Hematopoietic multipotent progenitor cell treated with erythropoietin and hydrocortisone succinate and interleukin-3 and kit ligand, for 8 days (in vitro differentiated cells): ENCODE measurements around the gene TMC5.
"Not testable (repeated sequence)": the region's sequence is repeated elsewhere in the genome, so short reads cannot be mapped to it uniquely, and the experiment has no call there.

Source experiments
- DNase-seq: peaks from one replicate; pipeline ENCODE4 v3.0.0-alpha.2; 2015

TMC5 gene

DNA sequence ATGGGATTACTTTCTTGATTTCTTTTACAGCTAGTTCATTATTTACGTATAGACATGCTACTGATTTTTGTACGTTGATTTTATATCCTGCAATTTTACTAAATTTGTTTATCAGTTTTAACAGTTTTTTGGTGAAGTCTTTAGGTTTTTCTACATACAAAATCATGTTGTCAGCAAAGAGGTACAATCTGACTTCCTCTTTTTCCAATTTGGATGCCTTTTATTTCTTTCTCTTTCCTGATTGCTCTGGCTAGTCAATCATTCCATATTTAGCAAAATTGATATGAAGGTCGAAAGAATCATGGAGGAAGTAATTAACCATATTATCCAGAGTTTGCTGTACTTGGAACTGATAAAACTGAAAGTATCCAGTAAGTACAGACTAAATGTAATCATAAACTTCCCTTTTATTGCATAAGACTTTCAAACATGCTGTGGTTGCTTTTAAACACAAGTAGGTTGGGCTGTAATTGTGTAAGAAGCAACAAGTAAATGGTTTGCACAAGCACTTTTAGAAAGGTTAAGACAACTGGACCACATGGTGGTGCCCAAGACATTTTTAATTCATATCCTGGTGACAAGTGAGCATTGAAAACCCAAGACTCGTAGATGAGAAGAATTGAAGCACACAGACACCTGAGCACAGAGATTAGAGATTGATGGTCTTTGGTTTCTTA is 95.8 kb downstream of the TMC5 start:
- DNase-seq = peak; percentile 49

DNA sequence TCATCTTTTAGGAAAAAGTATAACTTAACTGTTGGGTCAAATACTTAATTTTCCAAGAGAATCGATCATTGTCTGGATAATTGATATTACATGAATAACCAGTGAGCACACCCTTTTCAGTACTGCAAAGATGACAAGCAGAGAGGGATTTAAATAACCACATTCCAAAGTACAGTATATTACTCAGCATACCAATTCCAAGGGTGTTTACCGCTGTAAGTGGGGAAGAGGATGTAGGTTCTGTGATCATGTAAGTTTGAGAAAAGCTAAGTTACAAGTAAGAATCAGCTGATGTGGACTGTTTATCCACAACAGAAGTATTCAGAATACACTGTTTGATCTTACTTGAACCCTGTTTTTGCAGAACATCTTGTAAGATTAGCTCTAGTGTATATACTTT is 98.1 kb downstream of the TMC5 start:
- no peak for DNase-seq

DNA sequence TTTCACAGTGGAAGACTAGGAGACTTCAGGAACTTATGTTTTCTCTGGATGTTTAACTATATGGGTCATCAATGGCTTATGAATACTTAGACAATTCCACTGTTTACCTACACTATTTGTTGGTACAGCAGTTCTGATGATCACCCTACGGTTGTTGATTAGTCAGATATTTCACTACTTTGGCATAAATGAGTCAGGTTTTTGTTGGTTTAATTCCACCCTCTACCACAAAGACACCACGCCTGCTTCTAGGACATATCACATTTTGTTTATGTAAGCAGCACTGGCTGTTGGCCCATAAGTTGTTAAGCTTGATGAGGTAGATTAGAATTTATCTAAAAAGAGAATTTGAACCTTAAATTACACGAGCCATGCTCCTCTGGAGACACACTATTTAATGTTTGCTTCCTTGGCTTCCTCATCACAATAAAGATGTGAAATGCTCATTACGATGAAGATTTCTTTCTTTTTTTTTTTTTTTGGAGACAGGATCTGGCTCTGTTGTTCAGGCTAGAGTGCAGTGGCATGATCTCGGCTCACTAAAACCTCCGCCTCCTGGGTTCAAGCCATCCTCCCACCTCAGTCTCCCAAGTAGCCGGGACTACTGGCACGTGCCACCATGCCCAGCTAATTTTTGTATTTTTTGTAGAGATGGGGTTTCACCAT is 99.9 kb downstream of the TMC5 start:
- DNase-seq = peak; percentile 89

DNA sequence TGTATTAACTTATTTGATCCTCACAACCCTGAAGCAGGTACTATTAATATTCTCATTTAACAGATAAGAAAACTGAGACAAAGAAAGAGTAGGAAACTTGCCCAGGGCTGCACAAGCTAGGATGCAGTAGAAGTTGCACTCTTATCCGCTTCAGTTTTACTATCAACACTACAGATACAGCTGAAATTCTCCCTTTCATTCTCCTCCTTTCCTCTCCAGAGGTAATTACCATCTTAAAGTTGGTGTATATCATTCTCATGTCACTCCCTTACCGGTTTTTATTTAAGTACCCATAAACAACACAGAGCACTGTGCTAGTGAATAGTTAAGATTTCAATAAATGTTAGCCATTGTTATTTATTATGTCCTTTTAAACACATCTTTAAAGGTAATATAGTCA is 100.7 kb downstream of the TMC5 start:
- DNase-seq = no peak

DNA sequence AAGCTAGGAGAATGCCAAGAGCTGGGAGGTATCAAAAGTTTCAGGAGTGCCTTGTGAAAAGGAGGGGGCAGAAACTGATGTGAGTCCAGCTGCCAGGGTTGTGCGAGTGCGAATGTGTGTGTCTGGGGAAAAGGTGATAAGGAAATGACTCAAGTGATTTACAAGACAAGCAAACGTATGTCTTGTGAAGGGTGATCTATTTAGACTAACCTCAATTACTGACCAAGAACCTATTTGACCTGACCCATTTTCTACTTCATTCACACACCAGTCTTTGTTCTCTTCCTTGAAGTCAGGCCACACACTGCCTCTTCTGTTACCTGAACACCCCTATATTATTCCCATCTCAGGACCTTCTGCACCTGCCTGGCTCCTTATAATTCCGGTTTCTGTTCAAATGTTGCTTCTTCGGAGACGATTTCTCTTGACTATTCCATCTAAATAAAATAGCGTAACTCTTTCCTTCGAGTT is 103.2 kb downstream of the TMC5 start:
- DNase-seq = peak; percentile 95

DNA sequence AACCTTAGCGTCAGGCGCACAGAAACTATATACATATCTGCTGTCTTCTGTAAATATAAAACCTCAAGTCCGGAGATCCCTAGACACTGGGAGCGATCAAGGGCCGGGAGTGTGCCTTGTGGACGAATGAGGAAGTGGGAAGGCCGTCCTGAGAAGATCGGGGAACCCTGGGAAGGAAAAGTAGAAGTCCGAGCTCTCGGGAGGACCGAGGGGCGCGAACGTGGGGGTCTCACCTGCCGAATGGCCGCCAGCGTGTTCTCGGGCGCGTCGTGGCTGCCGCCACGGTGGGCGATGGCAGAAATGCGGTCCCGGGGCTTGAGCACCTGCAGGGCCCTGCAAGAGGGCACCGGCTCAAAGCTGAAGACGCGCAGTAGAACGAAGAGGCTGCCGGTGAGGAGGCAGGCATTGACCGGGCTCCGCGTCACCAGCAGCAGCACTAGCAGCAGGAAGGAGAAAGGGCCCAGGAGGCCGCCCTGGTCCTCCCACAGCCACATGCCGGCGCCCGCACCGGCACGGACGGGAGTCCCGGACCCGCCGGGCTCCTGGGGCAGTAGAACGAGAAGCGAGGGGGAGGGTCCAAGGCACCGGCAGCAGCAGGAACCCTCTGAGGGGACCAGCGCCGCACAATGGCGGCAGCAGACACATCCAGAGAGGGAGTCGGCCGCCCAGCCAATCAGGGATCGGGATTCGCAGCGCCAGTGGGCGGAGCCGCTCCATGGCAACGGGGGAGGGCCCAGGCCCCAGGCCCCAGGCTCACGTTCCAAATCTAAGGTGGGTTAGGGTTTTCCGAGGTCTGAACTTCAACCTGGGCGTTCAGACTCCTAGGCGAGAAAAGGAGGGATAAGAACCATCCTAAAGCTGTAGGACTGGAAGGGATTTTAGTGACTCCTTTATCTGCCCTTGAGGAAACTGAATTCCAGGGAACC is 104.1 kb downstream of the TMC5 start, which contains the start of gene GDE1:
GDE1 (minus strand) TSS at position 628 of the 926 bp plus-strand sequence; CDS start at position 494, 134 bp downstream.
- peak; percentile 91 for DNase-seq

- DNase-seq = no peak
Measured at GRCh38 chr16:19522397-19522732, 104.7 kb downstream of the TMC5 start.

- no peak for DNase-seq
Measured at GRCh38 chr16:19522760-19523159, 105.1 kb downstream of the TMC5 start.

DNA sequence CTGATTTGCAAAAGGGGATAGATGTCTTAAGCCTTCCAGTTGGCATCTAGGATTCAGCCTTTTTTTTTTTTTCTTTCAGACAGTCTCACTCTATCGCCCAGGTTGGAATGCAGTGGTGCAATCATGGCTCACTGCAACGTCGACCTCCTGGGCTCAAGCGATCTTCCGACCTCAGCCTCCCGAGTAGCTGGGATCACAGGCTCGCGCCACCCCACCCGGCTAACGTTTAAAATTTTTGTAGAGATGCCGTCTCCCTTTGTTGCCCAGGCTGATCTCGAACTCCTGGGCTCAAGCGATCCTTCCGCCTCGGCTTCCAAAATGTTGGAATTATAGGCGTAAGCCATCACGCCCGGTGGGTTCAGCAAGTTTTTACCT is 105.5 kb downstream of the TMC5 start:
- DNase-seq = no peak

DNA sequence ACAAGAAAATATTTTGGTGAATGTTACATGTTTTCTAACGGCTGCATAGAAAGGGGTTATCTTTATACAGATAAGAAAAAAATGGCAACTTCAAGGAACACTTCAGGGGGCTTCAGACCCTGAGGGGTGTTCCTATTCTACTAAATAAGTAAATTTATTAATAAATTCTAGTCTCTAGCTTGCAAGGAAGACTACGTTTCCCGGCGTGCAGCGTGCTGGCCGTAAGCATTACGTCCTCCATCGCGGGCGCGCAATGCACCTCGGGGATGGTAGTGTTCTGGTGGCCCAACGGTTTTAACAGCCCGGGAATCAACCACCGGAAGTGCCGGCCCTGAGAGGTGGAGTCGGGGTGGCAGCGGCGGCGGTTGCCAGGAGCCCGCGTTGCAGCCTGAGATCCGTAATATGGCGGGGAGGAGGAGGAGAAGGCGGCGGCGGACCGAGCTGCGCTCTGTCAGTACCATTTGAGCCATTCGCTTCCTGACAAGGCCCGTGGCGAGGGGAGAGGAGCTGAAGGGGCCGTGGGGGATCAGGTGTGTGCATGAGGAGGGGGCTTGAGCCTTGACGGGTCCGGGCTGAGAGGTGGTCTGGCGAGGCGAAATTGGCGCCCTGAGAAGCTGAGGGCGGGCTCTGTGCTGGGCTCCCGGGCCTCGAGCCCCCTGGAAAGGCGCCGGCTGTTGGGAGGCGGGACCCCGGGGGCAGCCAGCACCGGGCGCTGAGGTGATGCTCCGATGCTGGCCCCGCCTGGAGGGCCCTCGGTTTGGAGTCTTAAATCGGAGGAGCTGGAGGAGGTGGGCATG is 106.1 kb downstream of the TMC5 start, which contains the start of gene CCP110:
CCP110 (plus strand) TSS at position 384 of the 797 bp plus-strand sequence. CDS start 3,940 bp downstream, outside the sequence.
- peak; percentile 97 for DNase-seq

DNA sequence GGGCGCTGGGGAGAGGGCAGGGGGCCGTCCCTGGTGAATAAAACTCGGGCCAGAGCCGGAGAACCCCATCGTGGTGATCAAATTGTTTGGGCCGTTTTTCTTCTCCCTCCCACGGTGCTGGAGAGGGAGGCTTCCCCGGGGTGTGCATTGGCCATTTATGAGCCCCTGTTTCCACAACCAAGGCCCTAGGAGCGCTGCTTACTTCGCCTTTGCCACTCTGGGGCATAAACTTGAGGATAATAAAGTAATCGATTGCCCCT is 106.6 kb downstream of the TMC5 start:
- DNase-seq = no peak

GRCh38 chr16:19524616-19525384 is 107.1 kb downstream of the TMC5 start:
- DNase-seq = peak; percentile 35

- DNase-seq = no peak
Measured at GRCh38 chr16:19525385-19525723, 107.7 kb downstream of the TMC5 start.

DNA sequence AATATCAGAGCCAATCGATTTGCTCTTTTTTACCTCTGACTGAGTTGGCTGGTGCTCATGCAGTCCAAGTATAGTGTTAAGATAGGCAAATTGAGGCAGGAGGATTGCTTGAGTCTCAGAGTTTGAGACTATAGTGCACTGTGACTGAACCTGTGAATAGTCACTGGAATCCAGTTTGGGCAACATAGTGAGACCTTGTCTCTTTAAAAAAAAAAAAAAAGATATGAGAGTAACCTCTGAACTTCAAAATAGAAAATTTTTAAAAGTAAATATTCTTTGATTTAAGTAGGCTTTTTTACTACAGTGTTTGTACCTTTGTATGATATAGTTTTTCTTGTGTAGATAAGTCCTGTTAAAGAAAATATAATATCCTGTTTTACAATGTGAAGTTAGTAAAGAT is 109.5 kb downstream of the TMC5 start:
- DNase-seq = no peak

GRCh38 chr16:19528666-19529065 is 111.0 kb downstream of the TMC5 start:
- DNase-seq = no peak

DNA sequence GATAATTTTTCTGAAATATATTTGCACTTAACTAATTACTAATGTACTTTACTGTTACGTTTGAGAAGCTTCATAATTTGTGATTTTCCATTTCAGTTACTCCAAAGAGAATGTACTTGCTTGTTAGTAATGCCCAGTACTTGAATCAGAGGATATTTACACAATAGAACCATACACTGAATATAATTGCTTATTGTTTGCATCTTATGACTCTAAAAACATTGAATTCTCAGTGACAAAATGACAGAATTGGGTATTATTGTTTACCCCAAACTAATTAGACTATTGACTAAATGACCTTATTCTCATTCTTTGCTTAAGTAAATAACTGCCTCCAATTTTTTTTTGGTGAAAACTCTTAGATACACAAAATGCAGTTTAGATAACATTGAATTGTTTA is 114.9 kb downstream of the TMC5 start:
- DNase-seq = no peak

DNA sequence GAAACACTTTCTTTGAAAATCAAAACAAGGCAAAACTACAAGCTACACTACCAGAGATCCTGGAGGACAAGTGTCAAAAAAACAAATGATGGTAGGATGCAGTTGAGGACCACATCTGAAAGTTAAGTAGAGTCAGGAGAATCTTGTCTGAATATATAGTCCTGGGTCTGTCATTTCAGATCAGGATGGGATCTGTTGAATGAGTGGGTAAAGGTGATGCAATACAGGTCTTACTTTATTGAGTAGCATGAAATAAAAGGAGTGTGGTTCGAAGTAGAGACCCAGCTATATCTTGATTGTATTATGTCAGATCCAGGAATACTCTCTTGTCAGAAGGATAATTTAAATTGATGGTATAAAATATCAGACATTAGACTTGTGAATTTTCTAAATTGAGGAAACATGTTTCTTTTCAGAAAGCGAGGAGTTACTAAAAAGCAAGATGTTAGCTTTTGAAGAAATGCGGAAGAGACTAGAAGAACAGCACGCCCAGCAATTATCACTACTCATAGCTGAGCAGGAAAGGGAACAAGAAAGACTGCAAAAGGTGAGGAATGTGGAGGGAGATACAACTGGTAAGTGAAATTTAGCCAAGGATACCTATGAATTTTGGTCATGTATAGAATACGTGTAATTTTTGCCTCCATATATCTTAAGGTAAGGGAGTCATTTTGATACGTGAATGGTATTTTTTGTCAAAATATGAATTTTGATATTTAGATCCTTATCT is 122.7 kb downstream of the TMC5 start:
- no peak for DNase-seq

DNA sequence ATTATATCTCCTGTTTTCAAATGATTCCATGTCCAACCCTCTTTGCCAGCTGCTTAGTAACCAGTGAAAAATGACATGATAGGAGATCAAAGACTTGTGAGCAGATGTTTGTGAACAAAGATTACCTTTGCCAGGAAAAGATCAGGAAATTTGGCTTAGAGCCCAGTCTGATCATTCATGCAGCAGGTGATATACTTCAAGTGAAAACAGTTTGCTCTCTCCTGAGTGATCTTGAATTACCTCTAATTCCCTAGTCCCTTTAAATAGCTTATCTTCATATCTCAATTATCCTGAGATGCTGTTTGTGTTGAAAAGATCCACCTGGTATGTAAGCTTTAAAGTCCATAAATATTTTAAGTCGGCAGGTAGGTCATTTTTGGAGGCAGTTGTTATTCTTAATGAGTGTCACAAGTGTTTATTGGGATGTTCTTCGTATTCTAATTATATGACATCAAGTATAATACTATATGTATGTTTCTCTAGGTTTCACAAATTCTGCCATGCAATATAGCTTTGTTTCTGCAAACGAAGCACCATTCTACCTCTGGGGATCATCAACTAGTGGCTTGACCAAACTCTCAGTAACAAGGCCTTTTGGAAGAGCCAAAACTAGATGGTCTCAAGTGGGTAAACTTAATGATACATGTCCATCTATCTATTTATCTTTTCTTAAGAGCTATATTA is 124.6 kb downstream of the TMC5 start:
- no peak for DNase-seq

DNA sequence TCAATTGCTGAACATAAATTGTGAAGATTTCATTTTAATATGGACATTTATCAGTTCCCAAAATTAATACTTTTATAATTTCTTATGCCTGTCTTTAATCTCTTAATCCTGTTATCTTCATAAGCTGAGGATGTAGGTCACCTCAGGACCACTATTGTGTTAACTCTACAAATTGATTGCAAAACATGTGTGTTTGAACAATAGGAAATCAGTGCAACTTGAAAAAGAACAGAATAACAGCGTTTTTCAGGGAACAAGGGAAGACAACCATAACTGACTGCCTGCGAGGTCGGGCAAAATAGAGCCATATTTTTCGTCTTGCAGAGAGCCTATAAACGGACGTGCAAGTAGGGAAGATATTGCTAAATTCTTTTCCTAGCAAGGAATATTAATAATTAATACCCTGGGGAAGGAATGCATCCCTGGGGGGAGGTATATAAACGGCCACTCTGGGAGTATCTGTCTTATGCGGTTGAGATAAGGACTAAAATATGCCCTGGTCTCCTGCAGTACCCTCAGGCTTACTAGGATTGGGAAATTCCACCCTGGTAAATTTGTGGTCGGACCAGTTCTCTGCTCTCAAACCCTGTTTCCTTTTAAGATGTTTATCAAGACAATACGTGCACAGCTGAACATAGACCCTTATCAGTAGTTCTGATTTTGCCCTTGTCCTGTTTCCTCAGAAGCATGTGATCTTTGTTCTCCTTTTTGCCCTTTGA is 125.8 kb downstream of the TMC5 start:
- DNase-seq = not testable (repeated sequence)

- no peak for DNase-seq
Measured at GRCh38 chr16:19548144-19548543, 130.5 kb downstream of the TMC5 start.
